Transverse colon (tissue), 4 donors: ENCODE measurements around the gene BRK1. TPM values are rescaled to one million over a fixed set of nuclear protein-coding genes. Genes with fewer than 3 reads are reported as not detected.
A peak's percentile ranks its signal among the peaks of the same experiment; 100 is the strongest.

Experiments used
- DNase-seq: peaks from one replicate; pipeline ENCODE4 v3.0.0-alpha.2; 2019
- H3K27ac ChIP-seq, 4 donors: fragments of 200-600 bp; sonication (generic); 2 replicates each; pipeline ENCODE4 v1.5.1; 2016 to 2018; ENCODE audit warnings: inconsistent platforms in 4 of 4
- H3K27me3 ChIP-seq: fragments of 200-600 bp; sonication (generic); 2 replicates; pipeline ENCODE4 v1.5.1; 2017; ENCODE audit warnings: inconsistent platforms
- H3K36me3 ChIP-seq, 4 donors: fragments of 200-600 bp; sonication (generic); 2 replicates each; pipeline ENCODE4 v1.5.1; 2017 to 2019; ENCODE audit warnings: inconsistent platforms in 4 of 4
- H3K4me1 ChIP-seq, 4 donors: fragments of 200-600 bp; sonication (generic); 2 replicates each; pipeline ENCODE4 v1.5.1; 2017 to 2020; ENCODE audit warnings: inconsistent platforms in 4 of 4
- H3K4me3 ChIP-seq, 4 donors: fragments of 200-600 bp; sonication (generic); 1 replicate in 1 of 4; 2 replicates in 3 of 4; pipeline versions ENCODE4 v1.5.1 to v1.6.1; 2017 to 2019; ENCODE audit warnings: inconsistent platforms in 4 of 4
- H3K9me3 ChIP-seq, 2 donors: fragments of 200-600 bp; sonication (generic); 2 replicates each; pipeline ENCODE4 v1.5.1; 2017 to 2019; ENCODE audit warnings: inconsistent platforms in 2 of 2
- EP300 ChIP-seq: sonication (generic); formaldehyde crosslinking; IDR thresholded peaks from one replicate; pipeline ENCODE4 v1.6.1; 2017; ENCODE audit warnings: antibody characterized with exemption, low read depth
- POLR2A ChIP-seq: fragments of 450-650 bp; IDR thresholded peaks from one replicate; pipeline ENCODE4 v1.6.1; 2016; ENCODE audit warnings: antibody characterized with exemption, mild to moderate bottlenecking, moderate library complexity
- POLR2AphosphoS5 ChIP-seq, 3 donors: sonication (generic); formaldehyde crosslinking; IDR thresholded peaks; one replicate each; pipeline ENCODE4 v1.6.1; 2016; ENCODE audit warnings: antibody characterized with exemption in 3 of 3
- WGBS, 2 donors: methylation state at CpG; one replicate each; pipeline ENCODE4 v1.1.5; 2018; ENCODE audit warnings: low coverage in 1 of 2; 5-methylcytosine and 5-hydroxymethylcytosine counted together
- in situ Hi-C, 4 donors: fragments of 200-750 bp; cut with MboI; loops; one replicate each; pipeline versions ENCODE4 v1.15.0 to v1.15.1; 2017; ENCODE audit warnings: low sequenced_read_pairs in 3 of 4, low pct_ligation_motif_present in 1 of 4, low pct_unique_long_range_greater_than_20kb in 1 of 4
- intact Hi-C: fragments of 100-400 bp; cut with DNase I; formaldehyde crosslinking; loops from one replicate; pipeline ENCODE4 v1.15.1; 2023; ENCODE audit warnings: low total_unique reads
- total RNA-seq, 4 donors: library from RNA; depleted of rRNA; stranded (reverse); fragments of >200 nt; gene quantifications; one replicate each; pipeline ENCODE4 v1.1.0, GENCODE V29; 2016
- TF ChIP-seq, protein P1 (sequence below), 5 experiments: fragments of 200-600 bp in 3 of 5; fragments of 450-650 bp in 2 of 5; sonication (generic) in 3 of 5; IDR thresholded peaks; 1 replicate in 2 of 5; 2 replicates in 3 of 5; pipeline ENCODE4 v1.5.1; 2016 to 2017; ENCODE audit warnings: antibody characterized with exemption in 5 of 5, inconsistent platforms in 3 of 5, mild to moderate bottlenecking in 2 of 5, moderate library complexity in 1 of 5

BRK1 gene
- total RNA-seq, 4 donors from 2014 or later, result 37.0 to 88.8 (median 72.5) TPM

DNA sequence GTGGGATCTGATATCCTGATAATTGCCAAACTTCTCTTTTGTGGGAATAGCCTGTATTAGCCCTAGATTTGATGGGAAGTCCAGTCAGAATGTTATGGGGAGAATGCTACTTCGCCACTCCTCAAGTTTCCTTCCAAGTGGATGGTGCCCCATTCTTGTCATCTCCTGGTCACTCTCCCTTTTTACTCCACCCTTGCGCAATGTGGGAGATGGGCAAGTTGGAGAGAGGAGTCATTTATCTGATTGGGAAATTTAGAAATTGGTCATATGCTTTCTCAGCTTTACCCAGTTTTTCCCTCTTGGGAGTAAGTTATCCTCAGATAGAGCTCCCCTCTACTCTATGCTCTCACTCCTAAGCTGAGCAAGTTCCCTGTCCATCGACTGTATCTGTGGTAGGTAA is 21.8 kb upstream of the BRK1 start:
- no peaks in the 10 kb centered on the region for H3K4me1 ChIP-seq
- H3K36me3 ChIP-seq, result no peaks in the 10 kb centered on the region
- DNase-seq, result no peak
- no peak overlapping the region for H3K4me3 ChIP-seq
- in situ Hi-C loops (no loop called here), intact Hi-C loops (no loop called here)
- TF ChIP-seq POLR2A (no peak), POLR2AphosphoS5 (IDR thresholded peaks at IDR 0.05) (no peak), EP300 (no peak)
- TF ChIP-seq, protein P1, sequence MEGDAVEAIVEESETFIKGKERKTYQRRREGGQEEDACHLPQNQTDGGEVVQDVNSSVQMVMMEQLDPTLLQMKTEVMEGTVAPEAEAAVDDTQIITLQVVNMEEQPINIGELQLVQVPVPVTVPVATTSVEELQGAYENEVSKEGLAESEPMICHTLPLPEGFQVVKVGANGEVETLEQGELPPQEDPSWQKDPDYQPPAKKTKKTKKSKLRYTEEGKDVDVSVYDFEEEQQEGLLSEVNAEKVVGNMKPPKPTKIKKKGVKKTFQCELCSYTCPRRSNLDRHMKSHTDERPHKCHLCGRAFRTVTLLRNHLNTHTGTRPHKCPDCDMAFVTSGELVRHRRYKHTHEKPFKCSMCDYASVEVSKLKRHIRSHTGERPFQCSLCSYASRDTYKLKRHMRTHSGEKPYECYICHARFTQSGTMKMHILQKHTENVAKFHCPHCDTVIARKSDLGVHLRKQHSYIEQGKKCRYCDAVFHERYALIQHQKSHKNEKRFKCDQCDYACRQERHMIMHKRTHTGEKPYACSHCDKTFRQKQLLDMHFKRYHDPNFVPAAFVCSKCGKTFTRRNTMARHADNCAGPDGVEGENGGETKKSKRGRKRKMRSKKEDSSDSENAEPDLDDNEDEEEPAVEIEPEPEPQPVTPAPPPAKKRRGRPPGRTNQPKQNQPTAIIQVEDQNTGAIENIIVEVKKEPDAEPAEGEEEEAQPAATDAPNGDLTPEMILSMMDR (IDR thresholded peaks at IDR 0.05), result no peak
- WGBS, 2 donors, result 96 to 100% methylated on average over 2 to 3 of the region's 3 CpGs
- H3K9me3 ChIP-seq, result no peaks in the 10 kb centered on the region
- H3K27ac ChIP-seq, result no peak overlapping the region
- H3K27me3 ChIP-seq, result no peaks in the 10 kb centered on the region

DNA sequence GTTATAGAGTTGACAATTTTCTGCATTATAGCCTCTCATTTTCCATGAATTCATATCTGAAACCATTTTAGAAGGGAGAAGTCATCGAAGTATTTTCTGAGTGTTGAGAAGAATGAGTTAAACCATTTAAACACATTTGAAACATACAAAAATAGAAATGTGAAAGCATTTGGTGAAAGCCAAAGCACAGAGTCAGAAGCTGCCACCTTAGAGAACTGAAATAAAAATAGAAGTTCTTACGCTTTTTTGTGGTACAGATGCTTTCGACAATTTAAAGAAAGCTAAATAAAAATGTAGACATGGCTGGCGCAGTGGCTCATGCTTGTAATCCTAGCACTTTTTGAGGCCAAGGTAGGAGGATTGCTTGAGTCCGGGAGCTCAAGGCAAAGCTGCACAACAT is 16.4 kb upstream of the BRK1 start:
- no peak overlapping the region for H3K27ac ChIP-seq
- H3K36me3 ChIP-seq, result no peaks in the 10 kb centered on the region
- intact Hi-C loops (no loop called here), in situ Hi-C loops (no loop called here)
- no peaks in the 10 kb centered on the region for H3K4me1 ChIP-seq
- H3K4me3 ChIP-seq, result no peak overlapping the region
- WGBS, 2 donors, result 93 to 97% methylated on average over 3 to 5 of the region's 5 CpGs
- TF ChIP-seq POLR2AphosphoS5 (IDR thresholded peaks at IDR 0.05) (no peak), EP300 (no peak), POLR2A (no peak)
- TF ChIP-seq, protein P1 (IDR thresholded peaks at IDR 0.05), result no peak
- no peaks in the 10 kb centered on the region for H3K9me3 ChIP-seq
- no peak for DNase-seq
- H3K27me3 ChIP-seq, result no peaks in the 10 kb centered on the region

DNA sequence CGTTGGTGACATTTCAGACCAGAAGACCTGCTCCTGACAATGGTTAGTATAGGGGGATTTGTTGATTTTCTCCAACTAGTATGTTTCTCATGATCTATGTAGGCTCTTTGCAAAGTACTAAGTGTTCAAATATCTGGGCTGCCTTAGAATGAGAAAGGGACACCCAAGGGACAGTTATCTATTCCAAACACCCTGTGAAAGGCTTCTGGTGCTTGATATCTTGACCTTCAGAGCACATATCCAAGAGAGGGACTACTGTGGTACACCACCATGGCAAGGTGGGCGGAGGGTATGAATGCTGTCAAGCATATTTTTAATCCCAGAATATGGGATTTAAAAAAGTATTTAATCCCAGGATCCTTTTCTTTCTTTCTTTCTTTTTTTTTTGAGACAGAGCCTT is 8.6 kb upstream of the BRK1 start:
- WGBS, 2 donors, result 87 to 100% methylated on average over 1 to 2 of the region's 2 CpGs
- no peaks in the 10 kb centered on the region for H3K27me3 ChIP-seq
- in situ Hi-C loops (no loop called here), intact Hi-C loops (no loop called here)
- no peak for DNase-seq
- H3K9me3 ChIP-seq, result no peaks in the 10 kb centered on the region
- H3K4me3 ChIP-seq, result no peak overlapping the region
- H3K4me1 ChIP-seq, result no peaks in the 10 kb centered on the region
- no peak overlapping the region for H3K27ac ChIP-seq
- TF ChIP-seq, protein P1 (IDR thresholded peaks at IDR 0.05), result no peak
- TF ChIP-seq EP300 (no peak), POLR2AphosphoS5 (IDR thresholded peaks at IDR 0.05) (no peak), POLR2A (no peak)
- H3K36me3 ChIP-seq, result no peaks in the 10 kb centered on the region

DNA sequence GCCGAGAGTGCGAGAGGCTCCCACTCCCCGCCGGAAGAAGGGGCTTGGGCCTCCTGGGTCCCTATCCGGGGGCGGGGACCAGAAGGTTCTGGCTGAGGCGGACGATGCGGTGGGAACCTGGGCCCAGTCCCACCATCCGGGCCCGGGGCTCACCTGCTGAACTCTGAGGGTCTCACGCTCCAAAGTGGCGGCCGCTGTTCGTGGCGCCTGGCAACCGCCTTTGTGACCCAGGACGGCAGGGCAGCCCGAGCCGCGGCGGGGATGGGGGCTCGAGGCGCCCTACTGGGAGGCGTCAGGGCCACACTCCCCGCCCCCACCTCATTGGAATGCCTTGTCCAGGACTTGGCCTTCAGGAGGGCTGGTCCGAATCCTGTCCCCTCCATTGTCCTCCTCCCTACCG is 7.4 kb upstream of the BRK1 start, which contains the start of gene FANCD2OS:
Gene FANCD2OS, minus strand, starts transcription at position 165 of the 400 bp plus-strand sequence. CDS start 3,481 bp downstream, outside the sequence.
- no peak for DNase-seq
- no peak for TF ChIP-seq POLR2A
- no peak for TF ChIP-seq POLR2AphosphoS5 (IDR thresholded peaks at IDR 0.05)
- TF ChIP-seq EP300, result no peak
- Histone ChIP-seq H3K4me3 (no peak within 1 kb of the TSS), H3K27me3 (no peaks in the 10 kb centered on the region), H3K4me1 (no peaks in the 10 kb centered on the region), H3K27ac (no peak within 1 kb of the TSS), H3K9me3 (no peaks in the 10 kb centered on the region), H3K36me3 (no peaks in the 10 kb centered on the region)
- WGBS, 2 donors, result 89% methylated on average over 21 of the region's 28 CpGs; no CpG with 5 or more reads in 1 of the 2 donors
- in situ Hi-C loops (no loop called here), intact Hi-C loops (no loop called here)

DNA sequence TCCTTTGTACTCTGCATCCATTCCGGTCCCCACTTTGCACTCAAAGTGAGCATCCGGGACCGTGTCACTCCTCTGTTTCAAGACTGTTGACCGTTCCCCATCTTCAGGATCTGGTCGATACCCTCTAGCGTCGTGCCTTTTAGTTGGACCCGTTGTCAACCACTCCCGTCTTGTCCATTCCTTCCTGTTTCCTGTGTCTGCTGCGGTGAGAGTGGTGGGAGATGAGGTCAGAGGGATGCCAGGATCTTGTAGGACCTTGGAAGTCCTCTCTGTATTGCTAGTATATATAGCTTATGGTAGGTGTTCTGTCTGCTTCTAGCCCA is 624 bp downstream of the BRK1 start:
- WGBS, 2 donors, result 0% methylated on average over 4 to 10 of the region's 10 CpGs
- no peaks in the 10 kb centered on the region for H3K27me3 ChIP-seq
- H3K4me3 ChIP-seq, result peak overlapping the region; percentile 74 to 88 (median 75)
- H3K36me3 ChIP-seq, result no peaks in the 10 kb centered on the region
- H3K27ac ChIP-seq, result peak overlapping the region; percentile 82 to 87 (median 86)
- TF ChIP-seq EP300, result no peak
- no peak for TF ChIP-seq POLR2AphosphoS5 (IDR thresholded peaks at IDR 0.05)
- TF ChIP-seq, protein P1 (IDR thresholded peaks at IDR 0.05), result no peak
- no peak for TF ChIP-seq POLR2A
- intact Hi-C loops, result no loop called here
- DNase-seq, result no peak
- H3K4me1 ChIP-seq, result peaks cover 6 to 23% (median 16%) of the 10 kb centered on the region in 4 donors
- in situ Hi-C loops, result no loop called here
- no peaks in the 10 kb centered on the region for H3K9me3 ChIP-seq
